HG03108 (cell line): Measurements from ENCODE around the gene KLC3.
"Not testable (repeated sequence)": the region's sequence is repeated elsewhere in the genome, so short reads cannot be mapped to it uniquely, and the experiment has no call there.

Experiments
- ATAC-seq: cut with Tn5 transposase; IDR thresholded peaks from one replicate; pipeline ENCODE4 v1.9.1; 2021; ENCODE audit warnings: moderate library complexity; ENCODE audit not compliant: unreplicated experiment

KLC3 gene

GRCh38 chr19:45314708-45315245 is 25.8 kb upstream of the KLC3 start:
- no peak for ATAC-seq

DNA sequence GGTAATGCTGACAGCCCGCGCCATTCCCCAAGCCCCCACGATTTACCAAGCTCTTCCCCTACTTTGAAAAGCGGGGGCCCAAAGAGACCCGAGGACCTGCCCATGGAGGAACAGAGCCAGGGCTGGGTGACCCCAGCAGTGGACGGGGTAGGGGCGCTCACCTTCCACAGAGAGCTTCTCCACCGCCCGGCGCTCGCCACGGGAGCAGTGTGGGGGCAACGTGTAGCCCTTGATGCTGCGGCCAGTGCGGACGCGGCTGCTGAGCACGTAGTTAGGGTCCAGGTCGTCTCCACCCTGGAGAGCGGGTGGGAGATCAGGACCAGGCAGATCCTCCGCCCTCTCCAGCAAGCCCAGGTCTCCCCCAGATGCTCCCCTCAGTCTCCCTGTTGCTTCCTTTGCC is 25.2 kb upstream of the KLC3 start:
- no peak for ATAC-seq

DNA sequence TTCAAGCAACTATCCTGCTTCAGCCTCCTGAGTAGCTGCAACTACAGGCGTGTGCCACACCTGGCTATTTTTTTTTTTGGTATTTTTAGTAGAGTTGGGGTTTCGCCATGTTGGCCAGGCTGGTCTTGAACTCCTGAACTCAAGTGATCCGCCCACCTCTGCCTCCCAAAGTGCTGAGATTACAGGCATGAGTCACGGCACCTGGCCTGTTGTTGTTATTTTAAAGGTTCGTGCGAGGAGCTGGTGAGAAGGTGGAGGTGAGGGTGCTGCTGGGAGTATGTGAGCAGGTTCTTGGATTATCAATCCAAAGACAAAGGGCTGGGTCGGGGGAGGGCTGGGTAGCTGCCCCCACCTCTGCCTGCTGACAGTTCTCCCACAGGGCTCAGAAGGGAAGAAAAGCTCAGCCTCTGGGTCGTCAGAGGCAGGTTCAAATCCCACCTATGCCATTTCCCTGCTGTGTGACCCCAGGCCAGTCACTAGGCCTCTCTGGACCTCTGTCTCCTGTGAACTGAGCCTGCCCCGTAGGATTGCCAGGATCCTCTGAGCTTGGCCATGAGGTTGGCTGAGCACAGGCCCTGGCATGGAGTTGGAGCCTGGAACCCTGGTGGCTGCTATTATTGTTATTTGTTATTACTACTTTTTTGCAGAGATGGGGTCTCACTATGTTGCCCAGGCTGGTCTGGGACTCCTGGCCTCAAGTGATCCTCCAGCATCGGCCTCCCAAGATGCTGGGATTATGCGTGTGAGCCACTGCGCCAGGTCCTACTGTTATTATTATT is 19.4 kb upstream of the KLC3 start:
- no peak for ATAC-seq

- no peak for ATAC-seq
Observed at GRCh38 chr19:45321848-45322247, 18.7 kb upstream of the KLC3 start.

GRCh38 chr19:45322311-45322710 is 18.2 kb upstream of the KLC3 start:
- no peak for ATAC-seq

DNA sequence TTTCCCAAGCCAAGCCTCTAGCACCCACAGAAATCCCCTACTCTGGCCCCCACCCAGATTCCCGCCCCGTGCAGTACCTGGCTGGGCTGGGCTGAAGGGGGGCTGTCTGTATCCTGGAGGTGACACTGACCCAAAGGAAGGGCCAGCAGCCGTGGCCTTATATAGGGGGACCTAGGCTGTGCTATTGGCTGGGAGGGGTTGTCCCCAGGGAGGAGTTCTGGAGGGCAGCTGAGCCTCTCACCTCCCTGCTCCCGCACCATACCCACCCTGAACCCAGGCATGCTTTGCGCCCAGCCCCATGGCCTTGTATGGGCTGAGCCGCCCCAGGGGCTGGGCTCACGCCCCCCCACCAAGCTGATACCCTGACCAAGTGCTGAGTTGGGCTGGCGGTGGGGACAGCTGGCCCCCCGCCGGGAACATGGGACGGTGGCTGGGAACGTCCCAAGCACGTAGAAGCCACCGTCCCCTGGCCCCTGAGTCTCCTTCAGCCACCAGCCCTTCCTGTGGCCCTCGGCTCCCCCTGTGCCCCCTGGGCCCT is 17.7 kb upstream of the KLC3 start, which contains the start of gene CKM:
TSS of gene CKM (minus strand) at position 132 of the 538 bp plus-strand sequence. CDS start 3,162 bp downstream, outside the sequence.
- no peak for ATAC-seq

DNA sequence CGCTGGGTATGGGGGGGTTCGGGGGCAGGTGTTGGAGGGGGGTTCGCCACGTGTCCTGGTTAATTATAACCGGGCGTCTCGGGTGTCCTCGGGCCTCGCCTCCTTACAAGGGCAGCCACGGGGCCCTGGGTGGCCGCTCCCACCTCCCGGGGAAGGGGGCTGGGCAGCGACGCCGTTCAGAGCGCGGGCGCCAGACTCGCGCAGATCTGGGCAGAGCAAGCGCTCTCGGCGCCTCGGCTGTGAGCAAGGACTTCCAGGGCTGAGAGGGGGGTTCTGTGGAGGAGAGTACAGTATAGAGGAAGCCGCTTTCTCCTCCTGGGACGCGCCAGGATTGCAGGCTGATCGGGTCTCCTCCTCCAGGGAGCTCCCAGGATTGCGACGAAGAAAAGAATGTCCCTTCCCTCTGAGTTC is 16.9 kb upstream of the KLC3 start:
- ATAC-seq = no peak

DNA sequence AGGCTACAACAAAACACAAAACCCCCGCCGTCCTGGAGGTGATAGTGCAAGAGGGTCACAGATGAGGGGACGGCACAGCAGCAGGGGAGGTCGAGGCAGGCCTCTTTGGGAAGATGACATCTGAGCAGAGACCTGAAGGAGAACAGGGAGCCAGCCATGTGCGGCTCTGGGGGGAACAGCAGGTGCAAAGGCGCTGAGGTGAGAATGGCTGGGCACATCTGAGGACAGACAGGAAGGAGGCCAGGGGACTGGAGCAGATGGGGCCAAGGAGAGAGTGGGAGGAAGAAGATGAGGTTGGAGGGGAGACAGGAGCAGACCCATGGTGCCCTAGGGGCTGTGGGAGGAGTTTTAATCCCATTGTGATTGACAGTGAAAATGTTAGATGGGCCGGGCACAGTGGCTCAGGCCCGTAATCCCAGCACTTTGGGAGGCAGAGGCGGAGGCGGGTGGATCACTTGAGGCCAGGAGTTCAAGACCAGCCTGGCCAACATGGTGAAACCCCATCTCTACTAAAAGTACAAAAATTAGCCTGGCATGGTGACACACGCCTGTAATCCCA is 16.1 kb upstream of the KLC3 start:
- ATAC-seq = no peak

- no peak for ATAC-seq
Observed at GRCh38 chr19:45327404-45328143, 13.0 kb upstream of the KLC3 start.

DNA sequence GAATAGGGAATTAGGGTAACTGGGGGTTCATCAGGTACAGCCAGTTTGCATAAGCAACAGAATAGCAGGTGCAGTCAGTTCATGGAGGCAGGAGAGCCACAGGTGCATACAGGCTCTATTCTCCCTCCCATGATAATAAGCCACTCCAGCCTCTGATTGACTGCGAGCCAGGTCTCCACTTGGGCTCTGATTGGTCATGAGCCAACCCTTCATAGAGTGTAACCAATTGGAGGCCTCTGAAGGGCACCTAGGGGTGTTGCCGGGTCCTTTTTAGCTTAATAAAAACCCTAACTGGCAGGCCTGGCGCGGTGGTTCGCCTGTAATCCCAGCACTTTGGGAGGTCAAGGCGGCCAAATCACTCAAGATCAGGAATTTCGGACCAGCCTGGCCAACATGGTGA is 9.1 kb upstream of the KLC3 start:
- no peak for ATAC-seq

DNA sequence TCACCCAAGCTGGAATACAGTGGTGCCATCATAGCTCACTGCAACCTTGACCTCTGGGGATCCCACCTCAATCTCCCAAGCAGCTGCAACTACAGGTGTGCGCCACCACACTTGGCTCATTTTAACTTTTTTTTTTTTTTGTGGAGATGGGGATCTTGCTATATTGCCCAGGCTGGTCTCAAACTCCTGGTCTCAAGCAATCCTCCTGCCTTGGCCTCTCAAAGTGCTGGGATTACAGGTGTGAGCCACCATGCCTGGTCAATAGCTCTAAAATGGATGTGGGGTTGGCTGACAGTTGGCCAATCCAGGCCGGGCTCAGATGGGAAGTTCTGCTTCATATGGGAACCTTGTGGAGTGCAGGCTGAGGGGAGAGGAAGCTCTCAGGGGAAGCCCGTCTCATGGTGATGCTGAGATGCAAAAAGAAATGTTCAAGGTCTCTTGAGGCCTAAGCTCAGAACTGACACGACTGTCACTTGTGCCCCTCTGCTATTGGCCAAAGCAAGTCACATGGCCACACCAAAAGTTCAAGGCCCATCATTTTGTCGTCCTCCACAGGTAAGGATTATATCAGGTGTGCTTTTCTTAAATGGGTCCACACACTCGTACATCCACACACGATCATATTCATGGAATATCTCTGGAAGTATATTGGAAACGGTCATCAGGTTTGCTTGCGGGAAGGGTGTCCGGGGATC is 6.8 kb upstream of the KLC3 start:
- no peak for ATAC-seq

DNA sequence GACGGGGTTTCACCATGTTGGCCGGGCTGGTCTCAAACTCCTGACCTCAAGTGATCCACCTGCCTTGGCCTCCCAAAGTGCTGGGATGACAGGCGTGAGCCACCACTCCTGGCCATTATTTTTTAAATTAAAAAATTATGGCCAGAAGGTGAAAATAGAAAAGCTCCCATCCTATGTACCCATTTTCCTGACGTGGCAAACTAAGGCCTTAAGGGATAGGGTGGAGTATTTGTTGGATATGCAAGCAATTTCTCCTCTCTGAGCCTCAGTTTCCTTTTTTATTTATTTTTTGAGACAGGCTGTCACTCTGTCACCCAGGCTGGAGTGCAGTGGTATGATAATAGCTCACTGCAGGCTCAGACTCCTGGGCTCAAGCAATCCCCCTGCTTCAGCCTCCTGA is 5.7 kb upstream of the KLC3 start:
- ATAC-seq = not testable (repeated sequence)

DNA sequence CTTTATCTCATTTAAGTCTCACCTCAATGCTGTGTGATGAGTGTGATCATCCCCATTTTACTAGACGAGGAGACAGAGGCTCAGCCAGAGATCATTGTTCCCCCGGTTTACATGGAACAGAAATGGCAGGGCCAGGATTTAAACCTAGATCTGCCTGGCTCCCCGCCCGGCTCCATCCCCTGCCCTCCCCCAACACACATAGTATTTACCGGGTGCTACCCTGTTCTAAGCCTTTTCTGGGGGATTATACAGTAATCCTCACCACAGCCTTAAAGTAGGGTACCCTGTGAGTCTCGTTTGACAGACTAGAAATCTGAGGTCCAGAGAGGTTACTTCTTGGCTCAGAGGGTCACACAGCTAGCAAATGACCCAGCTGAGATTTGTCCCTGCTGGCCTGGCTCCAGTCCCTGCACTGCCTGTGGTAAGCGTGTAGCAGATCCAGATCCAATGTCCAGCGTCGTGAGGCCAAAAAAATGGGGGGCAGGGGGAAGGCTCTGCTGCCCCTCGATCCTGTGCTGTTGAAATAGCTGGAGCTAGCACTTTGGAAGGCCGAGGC is 3.8 kb upstream of the KLC3 start:
- no peak for ATAC-seq

DNA sequence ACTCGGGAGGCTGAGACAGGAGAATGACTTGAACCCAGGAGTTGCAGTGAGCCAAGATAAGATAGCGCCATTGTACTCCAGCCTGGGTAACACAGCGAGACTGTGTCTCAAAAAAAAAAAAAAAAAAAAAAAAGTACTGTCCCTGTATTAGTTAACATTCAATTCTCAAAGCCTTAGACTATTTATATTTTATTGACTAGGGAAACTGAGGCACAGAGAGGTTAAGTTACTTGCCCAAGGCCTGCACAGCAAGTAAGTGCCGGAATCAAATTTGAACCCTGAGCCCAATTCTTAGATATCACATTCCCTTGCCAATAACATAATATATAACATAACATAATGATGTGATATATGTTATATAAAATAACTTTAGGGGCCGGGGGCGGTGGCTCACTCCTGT is 921 bp upstream of the KLC3 start:
- ATAC-seq = no peak

DNA sequence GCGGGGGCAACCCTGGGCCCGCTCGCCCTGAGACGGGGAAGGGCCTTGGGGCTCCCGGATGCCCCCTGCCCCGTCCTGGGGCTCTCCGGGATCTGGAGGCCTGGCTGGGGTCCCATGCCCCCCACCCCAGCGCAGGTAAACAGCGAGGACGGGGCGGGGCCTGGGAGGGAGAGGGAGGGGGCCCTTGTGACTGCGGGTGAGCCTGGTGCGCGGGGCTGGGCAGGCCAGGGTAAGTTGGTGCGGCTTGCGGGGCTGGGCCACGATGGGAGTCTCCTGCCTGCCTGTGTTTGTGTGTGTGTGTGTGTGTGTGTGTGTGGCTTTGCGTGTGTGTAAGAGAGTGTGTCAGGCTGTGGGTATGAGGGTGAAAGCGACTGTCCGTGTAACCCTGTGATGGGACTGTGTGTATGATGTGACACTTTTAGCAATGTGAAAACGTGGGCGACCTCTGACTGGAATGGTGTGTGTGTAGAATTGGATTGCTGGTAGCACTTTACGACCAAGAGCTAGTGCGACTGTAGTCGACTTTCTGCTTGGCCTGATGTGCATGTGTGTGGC is 426 bp downstream of the KLC3 start:
- no peak for ATAC-seq

DNA sequence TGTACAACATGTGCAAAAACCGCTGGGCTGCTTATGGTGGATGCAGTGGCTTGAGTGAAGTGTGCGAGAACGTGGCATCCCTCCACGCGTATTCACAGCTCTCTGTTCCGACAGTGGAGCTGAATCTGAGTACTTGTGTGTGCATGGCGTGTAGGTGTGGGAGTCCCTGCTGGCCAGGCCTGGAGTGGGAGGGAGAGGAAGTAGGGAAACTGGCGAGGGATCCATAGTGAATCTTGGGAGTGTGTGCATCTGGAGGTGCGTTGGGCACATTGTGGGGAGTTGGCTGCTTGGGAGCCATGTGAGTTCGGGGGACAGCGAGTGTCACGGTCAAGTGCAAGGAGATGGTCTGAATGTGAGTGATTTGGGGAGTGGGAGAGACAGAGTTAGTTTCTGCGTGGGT is 2.4 kb downstream of the KLC3 start:
- ATAC-seq = no peak

GRCh38 chr19:45344621-45345505 is 4.3 kb downstream of the KLC3 start:
- no peak for ATAC-seq

- ATAC-seq = no peak
Observed at GRCh38 chr19:45345506-45345860, 4.9 kb downstream of the KLC3 start.

GRCh38 chr19:45346449-45346848 is 5.9 kb downstream of the KLC3 start:
- ATAC-seq = no peak
